K562 (cell line): ENCODE measurements around the gene ARPC4. TPM values are rescaled to one million over a fixed set of nuclear protein-coding genes. Genes with fewer than 3 reads are reported as not detected.

Experiments
- ATAC-seq: fragments of 200-7000 bp; cut with Tn5 transposase; 3 replicates; pipeline ENCODE4 v1.9.1; 2020; ENCODE audit warnings: moderate library complexity
- BruUV-seq: library from RNA; stranded (reverse); fragments of 400-500 nt; replicated peaks from 2 replicates; lab custom pipeline; 2021; lab: Mats Ljungman, UMichigan
- CTCF ChIA-PET: fragments of 300-600 bp; formaldehyde crosslinking; extraction: SDS; loops from one replicate; lab custom pipeline; 2021; ENCODE audit warnings: low intra/inter-chr PET ratio; lab: Yijun Ruan, JAX
- POLR2A ChIA-PET: fragments of 300-600, 350-650 bp; sonication (Branson Sonifier 250); formaldehyde crosslinking; extraction: SDS; loops from one replicate; lab custom pipeline; 2021; ENCODE audit warnings: antibody characterized with exemption, inconsistent platforms; lab: Yijun Ruan, JAX
- DNase-seq, 4 experiments: peaks; one replicate each; pipeline versions ENCODE4 v3.0.0 to v3.0.0-alpha.2; 2011 to 2018; ENCODE audit warnings: low spot score in 3 of 4, mixed read lengths in 3 of 4; ENCODE audit errors: extremely low read depth in 1 of 4
- FAIRE-seq: peaks from 2 replicates; lab custom pipeline; 2011; peaks lifted over from hg19 to GRCh38; lab: Jason Lieb, UNC
- H2AFZ ChIP-seq: 2 replicates; pipeline ENCODE4 v1.6.0; 2011; ENCODE audit warnings: low read depth, low read length, control low read depth, inconsistent platforms
- H3K27ac ChIP-seq: fragments of 200-600 bp; 3 replicates; pipeline ENCODE4 v1.8.0; 2011; ENCODE audit warnings: low read depth, mild to moderate bottlenecking, control low read depth, inconsistent platforms, low read length, moderate library complexity, mixed read lengths; ENCODE audit errors: extremely low read depth
- H3K27me3 ChIP-seq, 2 experiments: fragments of 300-600 bp in 1 of 2; 2 replicates in 1 of 2; 3 replicates in 1 of 2; pipeline versions ENCODE4 v1.6.0 to v1.8.0; 2011; ENCODE audit warnings: inconsistent platforms in 2 of 2, low read length in 2 of 2, mild to moderate bottlenecking in 1 of 2, mixed read lengths in 1 of 2, moderate library complexity in 1 of 2; ENCODE audit not compliant: control insufficient read depth in 2 of 2, insufficient read depth in 2 of 2
- H3K36me3 ChIP-seq: fragments of 300-600 bp; 3 replicates; pipeline ENCODE4 v1.8.0; 2011; ENCODE audit warnings: mild to moderate bottlenecking, low read length, inconsistent platforms; ENCODE audit not compliant: control insufficient read depth, insufficient read depth
- H3K4me1 ChIP-seq, 2 experiments: fragments of 200-600 bp in 1 of 2; replicated peaks in 1 of 2; 2 replicates in 1 of 2; 3 replicates in 1 of 2; pipeline versions ENCODE4 v1.5.1 to v1.8.0; 2011; ENCODE audit warnings: inconsistent platforms in 2 of 2, low read length in 2 of 2, mild to moderate bottlenecking in 1 of 2, mixed read lengths in 1 of 2, moderate library complexity in 1 of 2; ENCODE audit not compliant: control insufficient read depth in 2 of 2, insufficient read depth in 2 of 2
- H3K4me2 ChIP-seq: 2 replicates; pipeline ENCODE4 v1.6.1; 2011; ENCODE audit warnings: low read length, control low read depth, inconsistent platforms, mixed read lengths; ENCODE audit not compliant: insufficient read depth
- H3K4me3 ChIP-seq: fragments of 200-600 bp; sonication (generic), shearing (Covaris generic); 2 replicates; pipeline ENCODE4 v1.5.1; 2016; ENCODE audit warnings: control low read depth, inconsistent platforms
- H3K79me2 ChIP-seq: fragments of 200-600 bp; 3 replicates; pipeline ENCODE4 v1.8.0; 2011; ENCODE audit warnings: low read length, inconsistent platforms; ENCODE audit not compliant: control insufficient read depth, insufficient read depth
- H3K9ac ChIP-seq, 2 experiments: 2 replicates each; pipeline versions ENCODE4 v1.6.0 to v1.6.1; 2011; ENCODE audit warnings: low read depth in 2 of 2, low read length in 2 of 2, control low read depth in 1 of 2, inconsistent platforms in 1 of 2, mild to moderate bottlenecking in 1 of 2, mixed read lengths in 1 of 2; ENCODE audit not compliant: insufficient read depth in 1 of 2
- H3K9me1 ChIP-seq: one replicate; pipeline ENCODE4 v1.6.0; 2011; ENCODE audit warnings: inconsistent platforms, mild to moderate bottlenecking, low read length, moderate library complexity; ENCODE audit not compliant: control insufficient read depth, insufficient read depth
- H3K9me3 ChIP-seq: replicated peaks from 2 replicates; pipeline ENCODE4 v1.5.1; 2011; ENCODE audit warnings: low read depth, low read length, inconsistent platforms; ENCODE audit not compliant: control insufficient read depth, insufficient read depth
- H4K20me1 ChIP-seq: replicated peaks from 2 replicates; pipeline ENCODE4 v1.6.1; 2011; ENCODE audit warnings: low read length, inconsistent platforms, mixed read lengths; ENCODE audit not compliant: control insufficient read depth, insufficient read depth
- ADNP ChIP-seq: fragments of 200-800 bp; sonication (Bioruptor generic); IDR thresholded peaks from 2 replicates; pipeline ENCODE4 v1.6.1; 2016; ENCODE audit warnings: missing genetic modification characterization, missing compliant biosample characterization
- BCL6 ChIP-seq: fragments of 250-450 bp; sonication (Bioruptor Pico); IDR thresholded peaks from 2 replicates; pipeline ENCODE4 v1.4.0; 2020
- CHD2 ChIP-seq: IDR thresholded peaks from 2 replicates; pipeline ENCODE4 v1.6.1; 2011; ENCODE audit warnings: low read depth, low read length
- E2F3 ChIP-seq: fragments of 250-450 bp; sonication (Bioruptor Pico); IDR thresholded peaks from 2 replicates; pipeline ENCODE4 v1.4.0; 2020; ENCODE audit warnings: mild to moderate bottlenecking
- GTF2E2 ChIP-seq: fragments of 200-800 bp; sonication (Bioruptor generic); IDR thresholded peaks from 2 replicates; pipeline ENCODE4 v1.6.1; 2016; ENCODE audit warnings: missing genetic modification characterization, missing compliant biosample characterization
- JUND ChIP-seq, 2 experiments: IDR thresholded peaks; 2 replicates in 1 of 2; 3 replicates in 1 of 2; pipeline ENCODE4 v1.6.1; 2011; ENCODE audit warnings: borderline replicate concordance in 2 of 2, low read depth in 2 of 2, low read length in 2 of 2, improper control_type of control experiment in 1 of 2, missing biosample characterization in 1 of 2, missing genetic modification characterization in 1 of 2, missing genetic modification reagents in 1 of 2
- RFX1 ChIP-seq: fragments of 450-650 bp; IDR thresholded peaks from 2 replicates; pipeline ENCODE4 v1.6.1; 2016; ENCODE audit warnings: mild to moderate bottlenecking, moderate library complexity
- SMARCC2 ChIP-seq: fragments of 450-650 bp; IDR thresholded peaks from 2 replicates; pipeline ENCODE4 v1.6.1; 2017; ENCODE audit warnings: antibody characterized with exemption, moderate library complexity, mild to moderate bottlenecking, low read depth
- STAT5B ChIP-seq: fragments of 250-450 bp; sonication (Bioruptor Pico); IDR thresholded peaks from 2 replicates; pipeline ENCODE4 v1.8.0; 2021; ENCODE audit warnings: mild to moderate bottlenecking, inconsistent platforms
- TEAD1 ChIP-seq, 2 experiments: fragments of 450-650 bp in 1 of 2; sonication (generic) in 1 of 2; formaldehyde crosslinking; IDR thresholded peaks; 2 replicates each; pipeline versions ENCODE4 v1.4.0 to v1.8.0; 2020 to 2022; ENCODE audit warnings: mild to moderate bottlenecking in 2 of 2, missing genetic modification reagents in 1 of 2
- ZNF444 ChIP-seq: fragments of 250-450 bp; sonication (Bioruptor Pico); IDR thresholded peaks from 2 replicates; pipeline ENCODE4 v1.4.0; 2020; ENCODE audit warnings: mild to moderate bottlenecking, moderate library complexity
- WGBS: fragments of 100-300 bp; shearing (Covaris generic); methylation state at CpG from one replicate; pipeline ENCODE4 v1.1.6; 2016; ENCODE audit warnings: low coverage, mixed read lengths; ENCODE audit not compliant: insufficient coverage; ENCODE audit errors: missing lambda C conversion rate; 5-methylcytosine and 5-hydroxymethylcytosine counted together
- in situ Hi-C: fragments of 300-500 bp; cut with MboI; formaldehyde crosslinking; loops from 4 replicates; pipeline ENCODE4 v1.15.0; 2018; ENCODE audit warnings: inconsistent platforms, mixed read lengths
- intact Hi-C: fragments of 100-400 bp; cut with micrococcal nuclease; formaldehyde crosslinking; loops from 2 replicates; pipeline ENCODE4 v1.14.2; 2022
- polyA plus RNA-seq, 8 experiments: library from polyadenylated mRNA; depleted of rRNA in 4 of 8; stranded (reverse) in 5 of 8; unstranded in 3 of 8; fragments of >200 nt; fragmentation: Nextera tagmentation in 2 of 8; fragmentation: Illumina TruSeq in 1 of 8; extraction: Ambion mirVana in 2 of 8; extraction: Trizol in 1 of 8; gene quantifications; 2 replicates each; pipeline versions ENCODE4 v1.2.1 to v1.2.3, GENCODE V29; 2011 to 2014; ENCODE audit warnings: inconsistent platforms in 1 of 8, missing spikeins in 1 of 8
- total RNA-seq, 7 experiments: library from RNA; depleted of rRNA in 6 of 7; stranded (reverse); fragments of >200 nt in 6 of 7; fragmentation: Illumina TruSeq in 2 of 7; extraction: Trizol in 2 of 7; gene quantifications; 2 replicates each; pipeline versions ENCODE4 v1.2.1 to v1.2.3, GENCODE V29; 2011 to 2021; ENCODE audit warnings: low replicate concordance in 1 of 7
- TF ChIP-seq, protein P1 (sequence below), 2 experiments: fragments of 450-650 bp; conservative IDR thresholded peaks; 2 replicates each; pipeline ENCODE4 v1.6.1; 2017; ENCODE audit warnings: mild to moderate bottlenecking in 2 of 2, moderate library complexity in 2 of 2

The ARPC4 gene
- total and polyA plus RNA-seq, 9 of the 15 experiments (the other 6 are each of a cell fraction or from before 2014, with no cell fraction given) = 20.1 to 153 (median 119) TPM

DNA sequence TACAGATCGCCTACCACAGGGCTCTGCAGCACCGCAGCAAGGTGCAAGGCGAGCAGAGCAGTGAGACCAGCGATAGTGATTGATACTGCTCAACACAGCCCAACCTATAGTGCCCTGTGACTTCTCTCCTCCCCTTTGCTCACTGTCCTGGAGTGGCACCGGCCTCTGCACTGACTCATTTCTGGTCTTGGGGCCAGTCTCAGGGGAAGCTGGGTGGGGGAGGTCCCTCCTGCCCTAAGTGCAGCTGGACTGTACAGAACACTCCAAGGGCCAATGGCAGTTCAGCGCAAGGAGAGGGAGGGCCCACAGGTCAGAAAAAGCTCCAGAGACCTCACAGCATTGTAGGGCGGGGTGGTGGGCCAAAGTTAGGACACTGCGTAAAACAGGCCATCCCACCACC lies 45.6 kb upstream of the ARPC4 start:
- Histone ChIP-seq H3K36me3 (peaks cover 82% of the 10 kb centered on the region), H3K9ac (peak overlapping the region in 1 of 2 experiments; percentile 31; a peak in 2 of 4 replicates), H3K79me2 (peaks cover 16% of the 10 kb centered on the region), H3K27ac (no peak overlapping the region), H3K9me3 (no peaks in the 10 kb centered on the region), H2AFZ (no peak overlapping the region), H3K27me3 (no peaks in the 10 kb centered on the region), H3K4me2 (no peak overlapping the region), H3K9me1 (no peaks in the 10 kb centered on the region), H4K20me1 (no peaks in the 10 kb centered on the region), H3K4me3 (no peak overlapping the region), H3K4me1 (peaks cover 12 to 27% of the 10 kb centered on the region in 2 experiments; a peak in 4 of 5 replicates)
- ChIA-PET POLR2A (interaction anchor here (0.8 to 5.4 kb wide), 4 partner anchors 10 to 97 kb away, joined by 3 to 58 read pairs (median 26); partner anchors contain the start of gene BRPF1), CTCF (no interaction called here)
- no peak for FAIRE-seq
- ATAC-seq = no peak
- WGBS = 85% methylated on average over 8 of the region's 8 CpGs
- intact Hi-C loops (no loop called here), in situ Hi-C loops (no loop called here)
- no peak for DNase-seq
- no peak for TF ChIP-seq GTF2E2 (tag)
- no peak for TF ChIP-seq ADNP (tag)
- TF ChIP-seq BCL6 = no peak
- no peak for TF ChIP-seq TEAD1 (CRISPR knock-in tag; IDR thresholded peaks at IDR 0.05)
- TF ChIP-seq, protein P1, sequence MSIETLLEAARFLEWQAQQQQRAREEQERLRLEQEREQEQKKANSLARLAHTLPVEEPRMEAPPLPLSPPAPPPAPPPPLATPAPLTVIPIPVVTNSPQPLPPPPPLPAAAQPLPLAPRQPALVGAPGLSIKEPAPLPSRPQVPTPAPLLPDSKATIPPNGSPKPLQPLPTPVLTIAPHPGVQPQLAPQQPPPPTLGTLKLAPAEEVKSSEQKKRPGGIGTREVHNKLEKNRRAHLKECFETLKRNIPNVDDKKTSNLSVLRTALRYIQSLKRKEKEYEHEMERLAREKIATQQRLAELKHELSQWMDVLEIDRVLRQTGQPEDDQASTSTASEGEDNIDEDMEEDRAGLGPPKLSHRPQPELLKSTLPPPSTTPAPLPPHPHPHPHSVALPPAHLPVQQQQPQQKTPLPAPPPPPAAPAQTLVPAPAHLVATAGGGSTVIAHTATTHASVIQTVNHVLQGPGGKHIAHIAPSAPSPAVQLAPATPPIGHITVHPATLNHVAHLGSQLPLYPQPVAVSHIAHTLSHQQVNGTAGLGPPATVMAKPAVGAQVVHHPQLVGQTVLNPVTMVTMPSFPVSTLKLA (conservative IDR thresholded peaks at IDR 0.05) = no peak
- TF ChIP-seq CHD2 = no peak
- TF ChIP-seq E2F3 (CRISPR knock-in tag) = no peak
- TF ChIP-seq RFX1 = no peak
- no peak for TF ChIP-seq JUND (IDR thresholded peaks at IDR 0.05; ENCODE audit: borderline replicate concordance, low read depth, low read length)
- no peak for TF ChIP-seq JUND (tag; IDR thresholded peaks at IDR 0.05; ENCODE audit: borderline replicate concordance, low read depth, low read length)
- TF ChIP-seq ZNF444 (CRISPR knock-in tag) = no peak
- no peak for TF ChIP-seq SMARCC2
- TF ChIP-seq STAT5B (CRISPR knock-in tag) = no peak
- BruUV-seq = no TSS peak
